ENCODE data around the gene DLG2. TPM values are rescaled to one million over a fixed set of nuclear protein-coding genes. Genes with fewer than 3 reads are reported as not detected.

The DLG2 gene
- total and polyA plus RNA-seq, 2 of the 8 experiments (the other 6 are each of a cell fraction or from before 2014, with no cell fraction given), result 1.7 to 14.3 TPM

GRCh38 chr11:84865791-84866535, 761.2 kb downstream of the DLG2 start:
- peaks cover 2 to 11% (median 5%) of the 10 kb centered on the region in 4 experiments; a peak in 3 of 7 replicates for H3K4me1 ChIP-seq (replicated peaks in 1 of 4; ENCODE audit: control insufficient read depth in 3 of 4, insufficient read depth in 4 of 4, low read length in 3 of 4)
- no peak overlapping the region for H2BK5ac ChIP-seq (ENCODE audit: low read depth, low read length)
- no peak overlapping the region for H2AFZ ChIP-seq (ENCODE audit: low read length)
- no peak overlapping the region for H2BK20ac ChIP-seq (ENCODE audit: low read length)
- H2BK120ac ChIP-seq (replicated peaks; ENCODE audit: low read depth, low read length), result no peak overlapping the region
- H3K9ac ChIP-seq (replicated peaks in 1 of 4; ENCODE audit: extremely low read depth in 1 of 4, low read depth in 3 of 4, low read length in 3 of 4), result no peak overlapping the region
- no peak overlapping the region for H3K27ac ChIP-seq (ENCODE audit: low read depth, low read length)
- H3K14ac ChIP-seq (ENCODE audit: insufficient read length), result no peak overlapping the region
- no peak overlapping the region for H3K4me3 ChIP-seq (ENCODE audit: extremely low read depth in 1 of 4, insufficient read depth in 2 of 4, low read depth in 3 of 4, low read length in 4 of 4)
- no peak overlapping the region for H3K4ac ChIP-seq (replicated peaks; ENCODE audit: insufficient read length, low read depth, low read length)
- ChIA-PET CTCF (ENCODE audit: partially characterized antibody) (interaction anchor here (1.1 to 1.8 kb wide), 3 partner anchors 11 to 723 kb away, joined by 3 to 6 read pairs (median 3); no protein-coding TSS in a partner anchor), POLR2A (ENCODE audit: partially characterized antibody) (interaction anchor here (0.9 kb wide), 1 partner anchor 13 kb away, joined by 3 read pairs; no protein-coding TSS in a partner anchor)
- H4K8ac ChIP-seq (ENCODE audit: extremely low read depth, insufficient read depth, low read length), result no peak overlapping the region
- FAIRE-seq (no peak), DNase-seq (ENCODE audit: low read depth in 1 of 2, low spot score in 2 of 2) (no peak)
- no peaks in the 10 kb centered on the region for H3K9me3 ChIP-seq (ENCODE audit: insufficient read depth in 2 of 2, low read depth in 1 of 2, low read length in 1 of 2)
- H3K23ac ChIP-seq (ENCODE audit: insufficient read length), result no peak overlapping the region
- no peaks in the 10 kb centered on the region for H3K79me2 ChIP-seq (ENCODE audit: control insufficient read depth in 1 of 2, insufficient read depth in 2 of 2, low read length in 2 of 2)
- no peaks in the 10 kb centered on the region for H3K27me3 ChIP-seq (replicated peaks in 1 of 4; ENCODE audit: control insufficient read depth in 3 of 4, extremely low read depth in 1 of 4, insufficient read depth in 3 of 4, low read length in 3 of 4)
- no peak overlapping the region for H4K91ac ChIP-seq (replicated peaks; ENCODE audit: insufficient read length, low read length)
- H2BK15ac ChIP-seq (ENCODE audit: low read length), result no peak overlapping the region
- H2AK5ac ChIP-seq (ENCODE audit: low read depth, low read length), result no peak overlapping the region
- no peaks in the 10 kb centered on the region for H3K79me1 ChIP-seq (ENCODE audit: low read depth, low read length)
- H3K4me2 ChIP-seq (ENCODE audit: insufficient read depth in 1 of 2, low read depth in 2 of 2, low read length in 2 of 2), result no peak overlapping the region
- no peaks in the 10 kb centered on the region for H3K36me3 ChIP-seq (ENCODE audit: control insufficient read depth in 2 of 4, insufficient read depth in 4 of 4, low read length in 3 of 4)
- H3K56ac ChIP-seq (replicated peaks; ENCODE audit: insufficient read length, low read depth, low read length), result no peak overlapping the region
- no peak overlapping the region for H4K5ac ChIP-seq (ENCODE audit: insufficient read length, low read depth, low read length)
- H4K20me1 ChIP-seq (replicated peaks in 1 of 2; ENCODE audit: control insufficient read depth in 1 of 2, insufficient read depth in 2 of 2, low read length in 2 of 2), result no peaks in the 10 kb centered on the region
- no peaks in the 10 kb centered on the region for H3K23me2 ChIP-seq (ENCODE audit: low read depth, low read length)
- H3K18ac ChIP-seq (ENCODE audit: extremely low read depth, low read length), result no peak overlapping the region
- no peak overlapping the region for H2BK12ac ChIP-seq (ENCODE audit: low read depth, low read length)
- WGBS, 2 experiments (ENCODE audit: extremely low coverage in 1 of 2, insufficient coverage in 1 of 2, insufficient read length in 1 of 2, insufficient replicate concordance in 2 of 2, low coverage in 1 of 2, low lambda C conversion rate in 2 of 2, missing lambda C conversion rate in 1 of 2), result 76% methylated on average over 1 of the region's 1 CpG; no CpG with 5 or more reads in 1 of the 2 experiments
- TF ChIP-seq RXRA (IDR thresholded peaks at IDR 0.05; ENCODE audit: insufficient read depth, low read depth, low read length) (no peak), TAF7 (optimal IDR thresholded peaks at IDR 0.05; ENCODE audit: borderline replicate concordance, low read depth, low read length) (no peak), RBBP5 (IDR thresholded peaks at IDR 0.05; ENCODE audit: borderline replicate concordance, low read depth, low read length) (no peak), CBX5 (IDR thresholded peaks at IDR 0.05; ENCODE audit: low read depth, low read length) (no peak), KDM4A (IDR thresholded peaks at IDR 0.05; ENCODE audit: low read depth, low read length, severe bottlenecking) (no peak), GTF2F1 (IDR thresholded peaks at IDR 0.05; ENCODE audit: borderline replicate concordance, low read depth, low read length) (no peak), BRCA1 (IDR thresholded peaks at IDR 0.05; ENCODE audit: low read depth, low read length) (no peak), ASH2L (IDR thresholded peaks at IDR 0.05; ENCODE audit: low read length) (no peak), ZNF274 (IDR thresholded peaks at IDR 0.05; ENCODE audit: borderline replicate concordance, extremely low read depth, low read length) (no peak), FOSL1 (IDR thresholded peaks at IDR 0.05; ENCODE audit: insufficient read depth, low read depth, low read length) (no peak), EZH2 (IDR thresholded peaks at IDR 0.05; ENCODE audit: low read depth, low read length, severe bottlenecking) (no peak)
- TF ChIP-seq, protein P1, sequence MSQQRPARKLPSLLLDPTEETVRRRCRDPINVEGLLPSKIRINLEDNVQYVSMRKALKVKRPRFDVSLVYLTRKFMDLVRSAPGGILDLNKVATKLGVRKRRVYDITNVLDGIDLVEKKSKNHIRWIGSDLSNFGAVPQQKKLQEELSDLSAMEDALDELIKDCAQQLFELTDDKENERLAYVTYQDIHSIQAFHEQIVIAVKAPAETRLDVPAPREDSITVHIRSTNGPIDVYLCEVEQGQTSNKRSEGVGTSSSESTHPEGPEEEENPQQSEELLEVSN (IDR thresholded peaks at IDR 0.05), result no peak
